Right lobe of liver (tissue), 4 donors: Measurements from ENCODE around the gene PRR12.

ENCODE experiments used
- POLR2A ChIP-seq: fragments of 450-650 bp; IDR thresholded peaks from one replicate; pipeline ENCODE4 v1.6.1; 2017; ENCODE audit warnings: antibody characterized with exemption, mild to moderate bottlenecking
- TF ChIP-seq, protein P1 (sequence below), 4 donors: fragments of 200-600 bp in 3 of 4; fragments of 450-650 bp in 1 of 4; IDR thresholded peaks; one replicate each; pipeline versions ENCODE4 v1.5.1 to v1.8.0; 2016 to 2022; ENCODE audit warnings: antibody characterized with exemption in 4 of 4, mild to moderate bottlenecking in 2 of 4
- donor health status: DM: no; HTN: no; CAD: no.
- donor health status: DM: no; HTN: no; CAD: no.
- donor health status: DM: no; HTN: yes; CAD: no.

DNA sequence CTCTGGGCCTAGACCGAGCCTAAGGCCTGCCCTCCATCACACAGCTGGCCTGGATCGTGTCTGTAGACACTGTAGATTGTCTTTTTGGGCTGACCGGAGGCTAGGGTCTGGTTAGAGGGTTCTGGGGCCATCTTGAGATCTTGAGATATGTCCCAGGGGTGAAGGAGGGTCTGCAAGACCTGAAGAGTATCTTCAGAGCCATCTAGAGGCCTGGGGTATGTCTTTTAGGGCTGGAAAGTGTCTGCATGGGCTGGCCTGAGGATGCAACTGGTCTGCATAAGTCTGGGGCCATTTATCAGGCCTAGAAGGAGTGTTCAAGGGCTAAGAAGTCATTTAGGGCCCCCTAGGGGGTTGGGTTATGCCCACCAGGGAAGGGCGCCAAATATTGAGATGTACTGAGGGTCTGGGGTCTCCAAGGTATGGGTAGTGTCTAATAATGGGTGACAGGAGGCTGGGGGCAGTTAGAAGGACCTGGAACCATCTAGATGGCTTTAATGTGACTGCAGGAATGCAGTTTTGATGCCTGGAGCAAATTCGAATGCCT, 51.6 kb downstream of the PRR12 start:
- TF ChIP-seq, protein P1, sequence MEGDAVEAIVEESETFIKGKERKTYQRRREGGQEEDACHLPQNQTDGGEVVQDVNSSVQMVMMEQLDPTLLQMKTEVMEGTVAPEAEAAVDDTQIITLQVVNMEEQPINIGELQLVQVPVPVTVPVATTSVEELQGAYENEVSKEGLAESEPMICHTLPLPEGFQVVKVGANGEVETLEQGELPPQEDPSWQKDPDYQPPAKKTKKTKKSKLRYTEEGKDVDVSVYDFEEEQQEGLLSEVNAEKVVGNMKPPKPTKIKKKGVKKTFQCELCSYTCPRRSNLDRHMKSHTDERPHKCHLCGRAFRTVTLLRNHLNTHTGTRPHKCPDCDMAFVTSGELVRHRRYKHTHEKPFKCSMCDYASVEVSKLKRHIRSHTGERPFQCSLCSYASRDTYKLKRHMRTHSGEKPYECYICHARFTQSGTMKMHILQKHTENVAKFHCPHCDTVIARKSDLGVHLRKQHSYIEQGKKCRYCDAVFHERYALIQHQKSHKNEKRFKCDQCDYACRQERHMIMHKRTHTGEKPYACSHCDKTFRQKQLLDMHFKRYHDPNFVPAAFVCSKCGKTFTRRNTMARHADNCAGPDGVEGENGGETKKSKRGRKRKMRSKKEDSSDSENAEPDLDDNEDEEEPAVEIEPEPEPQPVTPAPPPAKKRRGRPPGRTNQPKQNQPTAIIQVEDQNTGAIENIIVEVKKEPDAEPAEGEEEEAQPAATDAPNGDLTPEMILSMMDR (IDR thresholded peaks at IDR 0.05) = no peak
- TF ChIP-seq POLR2A = no peak
